ENCODE measurements around the gene FSIP2.

Gene FSIP2

DNA sequence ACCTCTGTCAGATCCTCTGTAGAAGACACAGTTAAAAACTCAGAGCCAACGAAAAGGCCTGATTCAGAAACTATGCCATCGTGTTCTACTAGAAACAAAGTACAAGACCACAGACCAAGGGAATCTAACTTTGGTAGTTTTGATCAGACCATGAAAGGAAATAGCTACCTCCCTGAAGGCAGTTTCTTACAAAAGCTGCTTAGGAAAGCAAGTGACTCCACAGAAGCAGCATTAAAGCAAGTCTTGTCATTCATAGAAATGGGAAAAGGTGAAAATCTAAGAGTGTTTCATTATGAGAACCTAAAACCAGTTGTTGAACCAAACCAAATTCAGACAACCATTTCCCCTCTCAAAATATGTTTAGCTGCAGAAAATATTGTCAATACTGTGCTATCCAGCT, 58.2 kb downstream of the FSIP2 start:
- Histone ChIP-seq H3K4me1 (ENCODE audit: control insufficient read depth in 2 of 2, insufficient read depth in 1 of 2, low read depth in 1 of 2, low read length in 2 of 2) (no peaks in the 10 kb centered on the region), H2BK15ac (ENCODE audit: low read length) (no peak overlapping the region), H4K8ac (ENCODE audit: low read depth, low read length) (no peak overlapping the region), H2BK5ac (ENCODE audit: low read length) (no peak overlapping the region), H3K4ac (ENCODE audit: low read length) (no peak overlapping the region), H3K4me2 (ENCODE audit: insufficient read depth, low read length, poor library complexity, severe bottlenecking) (no peak overlapping the region), H3K9me3 (replicated peaks in 1 of 2; ENCODE audit: control insufficient read depth in 2 of 2, insufficient read depth in 1 of 2, low read depth in 1 of 2, low read length in 2 of 2) (no peaks in the 10 kb centered on the region), H2AFZ (ENCODE audit: low read length) (no peak overlapping the region), H2AK5ac (ENCODE audit: low read depth, low read length) (no peak overlapping the region), H2BK120ac (ENCODE audit: low read depth, low read length) (no peak overlapping the region), H3K36me3 (replicated peaks in 1 of 2; ENCODE audit: control insufficient read depth in 2 of 2, insufficient read depth in 2 of 2, low read length in 2 of 2) (no peaks in the 10 kb centered on the region), H3K18ac (ENCODE audit: low read length) (no peak overlapping the region), H3K23ac (ENCODE audit: low read depth, low read length, poor library complexity) (no peak overlapping the region), H3K4me3 (ENCODE audit: low read length in 2 of 2) (no peak overlapping the region), H3K14ac (ENCODE audit: low read length) (no peak overlapping the region), H3K27ac (replicated peaks; ENCODE audit: low read length) (no peak overlapping the region), H3K27me3 (ENCODE audit: control insufficient read depth in 3 of 3, insufficient read depth in 3 of 3, low read depth in 1 of 3, low read length in 3 of 3) (no peaks in the 10 kb centered on the region), H3K79me1 (ENCODE audit: low read depth, low read length) (no peaks in the 10 kb centered on the region), H2BK12ac (ENCODE audit: low read length) (no peak overlapping the region), H3K9ac (ENCODE audit: low read depth, low read length, poor library complexity) (no peak overlapping the region), H4K91ac (ENCODE audit: low read depth, low read length, poor library complexity) (no peak overlapping the region)
- no CpG with 5 or more reads among the region's 2 CpGs for WGBS, 2 donors (ENCODE audit: extremely low coverage in 2 of 2, insufficient read length in 2 of 2, insufficient replicate concordance in 1 of 2)
- DNase-seq (ENCODE audit: low spot score) = no peak

DNA sequence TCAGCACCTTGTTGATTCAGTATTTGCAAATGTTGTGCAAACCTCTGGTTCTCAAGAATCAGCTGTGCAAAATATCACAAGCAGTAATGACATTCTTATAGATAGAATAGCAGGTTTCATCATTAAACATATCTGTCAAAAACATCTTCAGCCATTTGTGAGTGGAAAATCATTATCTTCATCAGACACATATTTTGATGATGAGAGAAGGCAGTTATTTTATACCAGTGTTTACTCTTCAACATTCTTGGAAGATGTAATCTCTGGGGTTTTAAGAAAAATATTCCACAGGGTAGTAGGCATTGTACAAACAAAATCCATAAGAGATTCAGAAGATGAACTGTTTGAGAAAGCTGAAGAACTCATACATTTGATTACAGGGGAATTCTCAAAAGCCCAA, 64.3 kb downstream of the FSIP2 start:
- no peak overlapping the region for H2BK12ac ChIP-seq (ENCODE audit: low read length)
- H3K18ac ChIP-seq (ENCODE audit: low read length) = no peak overlapping the region
- no peak overlapping the region for H3K27ac ChIP-seq (replicated peaks; ENCODE audit: low read length)
- no peak overlapping the region for H2AK5ac ChIP-seq (ENCODE audit: low read depth, low read length)
- H3K4ac ChIP-seq (ENCODE audit: low read length) = no peak overlapping the region
- no peak overlapping the region for H3K4me3 ChIP-seq (ENCODE audit: low read length in 2 of 2)
- H2BK15ac ChIP-seq (ENCODE audit: low read length) = no peak overlapping the region
- no peaks in the 10 kb centered on the region for H3K27me3 ChIP-seq (ENCODE audit: control insufficient read depth in 3 of 3, insufficient read depth in 3 of 3, low read depth in 1 of 3, low read length in 3 of 3)
- no peak overlapping the region for H4K91ac ChIP-seq (ENCODE audit: low read depth, low read length, poor library complexity)
- H3K9ac ChIP-seq (ENCODE audit: low read depth, low read length, poor library complexity) = no peak overlapping the region
- DNase-seq (ENCODE audit: low spot score) = no peak
- no peaks in the 10 kb centered on the region for H3K9me3 ChIP-seq (replicated peaks in 1 of 2; ENCODE audit: control insufficient read depth in 2 of 2, insufficient read depth in 1 of 2, low read depth in 1 of 2, low read length in 2 of 2)
- H3K14ac ChIP-seq (ENCODE audit: low read length) = no peak overlapping the region
- H3K4me2 ChIP-seq (ENCODE audit: insufficient read depth, low read length, poor library complexity, severe bottlenecking) = no peak overlapping the region
- H3K79me1 ChIP-seq (ENCODE audit: low read depth, low read length) = no peaks in the 10 kb centered on the region
- no peak overlapping the region for H2AFZ ChIP-seq (ENCODE audit: low read length)
- no peaks in the 10 kb centered on the region for H3K4me1 ChIP-seq (ENCODE audit: control insufficient read depth in 2 of 2, insufficient read depth in 1 of 2, low read depth in 1 of 2, low read length in 2 of 2)
- H3K23ac ChIP-seq (ENCODE audit: low read depth, low read length, poor library complexity) = no peak overlapping the region
- H2BK120ac ChIP-seq (ENCODE audit: low read depth, low read length) = no peak overlapping the region
- H3K36me3 ChIP-seq (replicated peaks in 1 of 2; ENCODE audit: control insufficient read depth in 2 of 2, insufficient read depth in 2 of 2, low read length in 2 of 2) = no peaks in the 10 kb centered on the region
- no peak overlapping the region for H4K8ac ChIP-seq (ENCODE audit: low read depth, low read length)
- H2BK5ac ChIP-seq (ENCODE audit: low read length) = no peak overlapping the region

DNA sequence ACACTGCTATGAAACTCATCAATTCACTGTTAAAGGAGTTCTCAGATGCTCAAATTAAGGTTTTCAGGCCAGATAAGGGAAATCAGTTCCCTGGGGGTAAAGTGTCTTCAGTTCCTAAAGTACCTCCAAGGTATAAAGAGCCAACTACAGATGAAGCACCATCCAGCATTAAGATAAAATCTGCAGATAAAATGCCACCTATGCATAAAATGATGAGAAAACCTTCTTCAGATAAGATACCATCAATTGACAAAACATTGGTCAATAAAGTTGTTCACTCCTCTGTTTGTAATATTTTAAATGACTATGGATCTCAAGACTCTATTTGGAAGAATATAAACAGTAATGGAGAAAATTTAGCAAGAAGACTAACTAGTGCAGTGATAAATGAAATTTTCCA, 68.2 kb downstream of the FSIP2 start:
- Histone ChIP-seq H3K79me1 (ENCODE audit: low read depth, low read length) (no peaks in the 10 kb centered on the region), H2AK5ac (ENCODE audit: low read depth, low read length) (no peak overlapping the region), H3K4me1 (ENCODE audit: control insufficient read depth in 2 of 2, insufficient read depth in 1 of 2, low read depth in 1 of 2, low read length in 2 of 2) (no peaks in the 10 kb centered on the region), H2BK12ac (ENCODE audit: low read length) (no peak overlapping the region), H3K36me3 (replicated peaks in 1 of 2; ENCODE audit: control insufficient read depth in 2 of 2, insufficient read depth in 2 of 2, low read length in 2 of 2) (no peaks in the 10 kb centered on the region), H3K14ac (ENCODE audit: low read length) (no peak overlapping the region), H3K4me2 (ENCODE audit: insufficient read depth, low read length, poor library complexity, severe bottlenecking) (no peak overlapping the region), H4K91ac (ENCODE audit: low read depth, low read length, poor library complexity) (no peak overlapping the region), H3K9ac (ENCODE audit: low read depth, low read length, poor library complexity) (no peak overlapping the region), H3K4me3 (ENCODE audit: low read length in 2 of 2) (no peak overlapping the region), H3K4ac (ENCODE audit: low read length) (no peak overlapping the region), H4K8ac (ENCODE audit: low read depth, low read length) (no peak overlapping the region), H3K9me3 (replicated peaks in 1 of 2; ENCODE audit: control insufficient read depth in 2 of 2, insufficient read depth in 1 of 2, low read depth in 1 of 2, low read length in 2 of 2) (peaks cover under 1% of the 10 kb centered on the region in 2 donors), H3K23ac (ENCODE audit: low read depth, low read length, poor library complexity) (no peak overlapping the region), H3K27me3 (ENCODE audit: control insufficient read depth in 3 of 3, insufficient read depth in 3 of 3, low read depth in 1 of 3, low read length in 3 of 3) (no peaks in the 10 kb centered on the region), H3K27ac (replicated peaks; ENCODE audit: low read length) (no peak overlapping the region), H2BK15ac (ENCODE audit: low read length) (no peak overlapping the region), H2BK120ac (ENCODE audit: low read depth, low read length) (no peak overlapping the region), H2BK5ac (ENCODE audit: low read length) (no peak overlapping the region), H2AFZ (ENCODE audit: low read length) (no peak overlapping the region), H3K18ac (ENCODE audit: low read length) (no peak overlapping the region)
- no peak for DNase-seq (ENCODE audit: low spot score)

DNA sequence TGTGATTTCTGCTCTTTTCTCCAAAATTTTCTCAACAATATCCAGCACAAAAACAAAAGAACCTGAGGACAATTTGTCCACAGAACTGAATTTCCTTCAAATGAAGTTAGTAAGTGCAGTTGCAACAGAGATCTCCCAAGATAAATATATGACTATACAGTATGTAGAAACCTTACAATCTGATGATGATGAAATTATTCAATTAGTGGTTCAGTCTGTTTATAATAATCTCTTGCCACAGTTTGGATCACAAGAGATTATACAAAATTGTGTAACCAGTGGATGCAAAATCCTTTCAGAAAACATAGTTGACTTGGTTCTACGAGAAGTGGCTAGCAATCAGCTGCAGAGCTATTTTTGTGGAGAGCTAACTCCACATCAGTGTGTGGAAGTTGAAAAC, 68.7 kb downstream of the FSIP2 start:
- H3K4me3 ChIP-seq (ENCODE audit: low read length in 2 of 2) = no peak overlapping the region
- H3K9ac ChIP-seq (ENCODE audit: low read depth, low read length, poor library complexity) = no peak overlapping the region
- H3K4me2 ChIP-seq (ENCODE audit: insufficient read depth, low read length, poor library complexity, severe bottlenecking) = no peak overlapping the region
- no peak overlapping the region for H2BK12ac ChIP-seq (ENCODE audit: low read length)
- H2AK5ac ChIP-seq (ENCODE audit: low read depth, low read length) = no peak overlapping the region
- no peak overlapping the region for H4K8ac ChIP-seq (ENCODE audit: low read depth, low read length)
- H3K23ac ChIP-seq (ENCODE audit: low read depth, low read length, poor library complexity) = no peak overlapping the region
- no CpG with 5 or more reads among the region's 1 CpG for WGBS, 2 donors (ENCODE audit: extremely low coverage in 2 of 2, insufficient read length in 2 of 2, insufficient replicate concordance in 1 of 2)
- H3K18ac ChIP-seq (ENCODE audit: low read length) = no peak overlapping the region
- H3K9me3 ChIP-seq (replicated peaks in 1 of 2; ENCODE audit: control insufficient read depth in 2 of 2, insufficient read depth in 1 of 2, low read depth in 1 of 2, low read length in 2 of 2) = peaks cover 4 to 6% of the 10 kb centered on the region in 2 donors
- no peak overlapping the region for H4K91ac ChIP-seq (ENCODE audit: low read depth, low read length, poor library complexity)
- H3K27me3 ChIP-seq (ENCODE audit: control insufficient read depth in 3 of 3, insufficient read depth in 3 of 3, low read depth in 1 of 3, low read length in 3 of 3) = no peaks in the 10 kb centered on the region
- H3K14ac ChIP-seq (ENCODE audit: low read length) = no peak overlapping the region
- no peak for DNase-seq (ENCODE audit: low spot score)
- H3K4me1 ChIP-seq (ENCODE audit: control insufficient read depth in 2 of 2, insufficient read depth in 1 of 2, low read depth in 1 of 2, low read length in 2 of 2) = no peaks in the 10 kb centered on the region
- no peak overlapping the region for H2AFZ ChIP-seq (ENCODE audit: low read length)
- H3K36me3 ChIP-seq (replicated peaks in 1 of 2; ENCODE audit: control insufficient read depth in 2 of 2, insufficient read depth in 2 of 2, low read length in 2 of 2) = peaks cover 0 to 1% of the 10 kb centered on the region in 2 donors
- H2BK120ac ChIP-seq (ENCODE audit: low read depth, low read length) = no peak overlapping the region
- H3K79me1 ChIP-seq (ENCODE audit: low read depth, low read length) = no peaks in the 10 kb centered on the region
- H2BK5ac ChIP-seq (ENCODE audit: low read length) = no peak overlapping the region
- no peak overlapping the region for H3K4ac ChIP-seq (ENCODE audit: low read length)
- H3K27ac ChIP-seq (replicated peaks; ENCODE audit: low read length) = no peak overlapping the region
- H2BK15ac ChIP-seq (ENCODE audit: low read length) = no peak overlapping the region
